ENCODE data around the gene RIOX2. TPM values are rescaled to one million over a fixed set of nuclear protein-coding genes. Genes with fewer than 3 reads are reported as not detected.

RIOX2 gene
- total and polyA plus RNA-seq, 7 donors, result 9.0 to 23.5 (median 16.8) TPM

DNA sequence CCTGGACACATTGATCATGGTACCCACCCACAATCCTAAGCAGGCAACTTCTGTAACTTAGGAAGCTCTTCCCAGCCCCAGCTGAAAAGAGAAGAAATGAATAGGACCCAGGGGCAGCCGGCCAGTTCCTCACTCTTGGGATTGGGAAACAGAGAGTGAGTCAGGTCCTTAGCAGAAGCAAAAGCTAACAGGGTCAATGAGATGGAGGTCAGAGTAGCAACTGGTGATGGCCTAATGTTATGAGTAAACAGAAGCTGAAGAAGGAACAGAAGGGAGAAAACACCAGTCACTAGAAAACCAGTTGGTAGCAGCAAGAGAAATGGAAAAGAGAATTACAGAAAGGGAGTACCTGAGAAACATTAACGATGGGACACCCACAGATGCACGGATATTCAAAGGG lies 20.0 kb downstream of the RIOX2 start:
- WGBS, 2 donors, result 89% methylated on average over 3 of the region's 3 CpGs
- intact Hi-C loops (cut with DNase I), result no loop called here
- Histone ChIP-seq H3K9me3 (no peaks in the 10 kb centered on the region), H3K4me3 (no peak overlapping the region), H3K27me3 (no peaks in the 10 kb centered on the region), H3K4me1 (peaks cover 0 to 1% (median 0%) of the 10 kb centered on the region in 4 donors), H3K36me3 (peaks cover 0 to 82% (median 17%) of the 10 kb centered on the region in 4 donors), H3K27ac (no peak overlapping the region)
- peak; percentile 72 for DNase-seq
- TF ChIP-seq POLR2AphosphoS5 (IDR thresholded peaks at IDR 0.05), result no peak
- no peak for TF ChIP-seq EP300 (IDR thresholded peaks at IDR 0.05)
- TF ChIP-seq, protein P1, sequence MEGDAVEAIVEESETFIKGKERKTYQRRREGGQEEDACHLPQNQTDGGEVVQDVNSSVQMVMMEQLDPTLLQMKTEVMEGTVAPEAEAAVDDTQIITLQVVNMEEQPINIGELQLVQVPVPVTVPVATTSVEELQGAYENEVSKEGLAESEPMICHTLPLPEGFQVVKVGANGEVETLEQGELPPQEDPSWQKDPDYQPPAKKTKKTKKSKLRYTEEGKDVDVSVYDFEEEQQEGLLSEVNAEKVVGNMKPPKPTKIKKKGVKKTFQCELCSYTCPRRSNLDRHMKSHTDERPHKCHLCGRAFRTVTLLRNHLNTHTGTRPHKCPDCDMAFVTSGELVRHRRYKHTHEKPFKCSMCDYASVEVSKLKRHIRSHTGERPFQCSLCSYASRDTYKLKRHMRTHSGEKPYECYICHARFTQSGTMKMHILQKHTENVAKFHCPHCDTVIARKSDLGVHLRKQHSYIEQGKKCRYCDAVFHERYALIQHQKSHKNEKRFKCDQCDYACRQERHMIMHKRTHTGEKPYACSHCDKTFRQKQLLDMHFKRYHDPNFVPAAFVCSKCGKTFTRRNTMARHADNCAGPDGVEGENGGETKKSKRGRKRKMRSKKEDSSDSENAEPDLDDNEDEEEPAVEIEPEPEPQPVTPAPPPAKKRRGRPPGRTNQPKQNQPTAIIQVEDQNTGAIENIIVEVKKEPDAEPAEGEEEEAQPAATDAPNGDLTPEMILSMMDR (IDR thresholded peaks at IDR 0.05), result no peak
- TF ChIP-seq POLR2A (IDR thresholded peaks at IDR 0.05), result no peak

DNA sequence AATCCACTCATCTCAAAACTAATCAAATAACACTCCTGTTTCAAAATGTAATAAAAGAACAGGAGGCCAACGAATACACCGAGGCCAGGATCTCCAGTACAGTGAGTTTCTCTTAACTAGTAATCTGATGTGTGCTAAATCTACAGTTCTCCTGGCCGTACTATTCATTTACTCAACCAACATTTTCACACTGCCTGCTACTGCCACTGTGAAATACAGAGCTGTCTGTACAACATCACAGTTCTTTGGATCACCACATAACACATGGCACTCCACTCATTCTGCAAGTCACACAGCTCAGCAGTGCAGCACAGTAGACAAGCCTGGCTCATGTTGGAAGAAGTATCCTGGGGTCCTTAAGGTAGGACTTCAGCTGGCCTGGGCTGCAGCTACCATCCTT lies 21.9 kb downstream of the RIOX2 start:
- intact Hi-C loops (cut with DNase I), result no loop called here
- Histone ChIP-seq H3K4me3 (no peak overlapping the region), H3K27ac (no peak overlapping the region), H3K36me3 (peaks cover 5 to 94% (median 18%) of the 10 kb centered on the region in 4 donors), H3K4me1 (no peaks in the 10 kb centered on the region), H3K27me3 (no peaks in the 10 kb centered on the region), H3K9me3 (no peaks in the 10 kb centered on the region)
- WGBS, 2 donors, result 66 to 74% methylated on average over 3 of the region's 3 CpGs
- no peak for DNase-seq
- TF ChIP-seq EP300 (IDR thresholded peaks at IDR 0.05) (no peak), POLR2AphosphoS5 (IDR thresholded peaks at IDR 0.05) (no peak), POLR2A (IDR thresholded peaks at IDR 0.05) (no peak)
- TF ChIP-seq, protein P1 (IDR thresholded peaks at IDR 0.05), result no peak

DNA sequence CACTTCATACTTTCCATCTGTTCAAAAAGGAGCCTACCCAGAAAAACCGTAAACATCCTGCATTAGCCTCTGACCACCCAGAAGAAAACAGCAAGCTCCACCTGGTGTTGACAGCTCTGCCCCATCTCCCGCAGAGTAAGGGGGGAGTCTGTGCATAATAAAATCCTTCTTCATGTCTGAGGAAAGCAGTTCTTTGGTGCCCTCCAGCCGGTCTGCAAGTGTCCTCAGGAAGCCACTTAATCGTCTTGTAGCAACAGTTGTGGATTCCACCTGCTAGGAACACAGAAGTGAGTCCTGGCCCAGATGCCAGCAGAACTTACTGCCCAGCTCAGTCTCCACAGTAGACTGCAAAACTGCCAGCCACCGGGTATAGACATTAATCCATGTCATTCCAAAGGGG lies 22.5 kb downstream of the RIOX2 start:
- H3K27ac ChIP-seq, result no peak overlapping the region
- no peaks in the 10 kb centered on the region for H3K27me3 ChIP-seq
- H3K4me1 ChIP-seq, result no peaks in the 10 kb centered on the region
- peaks cover 11 to 95% (median 18%) of the 10 kb centered on the region in 4 donors for H3K36me3 ChIP-seq
- intact Hi-C loops (cut with DNase I), result loop anchor here (10.0 kb wide), 1 partner anchor 155 kb away; no protein-coding TSS in a partner anchor
- no peaks in the 10 kb centered on the region for H3K9me3 ChIP-seq
- TF ChIP-seq, protein P1 (IDR thresholded peaks at IDR 0.05), result no peak
- TF ChIP-seq EP300 (IDR thresholded peaks at IDR 0.05) (no peak), POLR2AphosphoS5 (IDR thresholded peaks at IDR 0.05) (no peak), POLR2A (IDR thresholded peaks at IDR 0.05) (no peak)
- DNase-seq, result no peak
- no peak overlapping the region for H3K4me3 ChIP-seq
- WGBS, 2 donors, result 81 to 82% methylated on average over 5 of the region's 5 CpGs

DNA sequence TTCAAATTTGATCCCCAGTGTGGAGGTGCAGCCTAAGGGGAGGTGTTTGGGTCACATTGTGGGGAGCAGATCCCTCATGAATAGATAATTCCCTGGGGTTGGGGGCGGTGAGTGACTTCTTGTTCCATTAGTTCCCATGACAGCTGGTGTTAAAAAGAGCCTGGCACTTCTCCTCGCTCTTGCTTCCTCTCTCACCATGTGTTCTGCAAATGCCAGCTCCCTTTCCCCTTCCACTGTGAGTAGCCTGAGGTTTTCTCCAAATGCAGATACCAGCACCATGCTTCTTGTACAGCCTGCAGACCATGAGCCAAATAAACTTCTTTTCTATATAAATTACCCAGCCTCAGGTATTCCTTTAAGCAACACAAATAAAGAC lies 23.1 kb downstream of the RIOX2 start:
- Histone ChIP-seq H3K27ac (no peak overlapping the region), H3K27me3 (no peaks in the 10 kb centered on the region), H3K4me3 (no peak overlapping the region), H3K36me3 (peaks cover 11 to 96% (median 16%) of the 10 kb centered on the region in 4 donors), H3K4me1 (no peaks in the 10 kb centered on the region), H3K9me3 (no peaks in the 10 kb centered on the region)
- TF ChIP-seq EP300 (IDR thresholded peaks at IDR 0.05) (no peak), POLR2A (IDR thresholded peaks at IDR 0.05) (no peak), POLR2AphosphoS5 (IDR thresholded peaks at IDR 0.05) (no peak)
- TF ChIP-seq, protein P1 (IDR thresholded peaks at IDR 0.05), result no peak
- no peak for DNase-seq
- 95 to 99% methylated on average over 2 of the region's 2 CpGs for WGBS, 2 donors
- intact Hi-C loops (cut with DNase I), result loop anchor here (10.0 kb wide), 1 partner anchor 154 kb away; no protein-coding TSS in a partner anchor
